Stimulated activated naive CD8-positive, alpha-beta T cell treated with anti-CD3 and anti-CD28 coated beads, Interleukin-15, Interleukin-2, amounts not matched to agents 100 U/mL and 50 U/mL, for 24 hours (primary cell): ENCODE measurements around the gene GNA12.
"Not testable (repeated sequence)": the region's sequence is repeated elsewhere in the genome, so short reads cannot be mapped to it uniquely, and the experiment has no call there.

Experiments
- ATAC-seq: fragments of 150-1000 bp; cut with Tn5 transposase; one replicate; pipeline ENCODE4 v1.10.0; 2021
- DNase-seq: peaks from one replicate; pipeline ENCODE4 v3.0.0; 2021

GNA12 gene

GRCh38 chr7:2726316-2727018, 117.6 kb downstream of the GNA12 start:
- DNase-seq (no peak), ATAC-seq (no peak)

GRCh38 chr7:2725178-2726105, 118.7 kb downstream of the GNA12 start:
- no peak for ATAC-seq

GRCh38 chr7:2724453-2725177, 119.5 kb downstream of the GNA12 start:
- no peak for DNase-seq
- no peak for ATAC-seq

More at GRCh38 chr7:2725178-2726105, 118.7 kb downstream of the GNA12 start:
- no peak for DNase-seq

DNA sequence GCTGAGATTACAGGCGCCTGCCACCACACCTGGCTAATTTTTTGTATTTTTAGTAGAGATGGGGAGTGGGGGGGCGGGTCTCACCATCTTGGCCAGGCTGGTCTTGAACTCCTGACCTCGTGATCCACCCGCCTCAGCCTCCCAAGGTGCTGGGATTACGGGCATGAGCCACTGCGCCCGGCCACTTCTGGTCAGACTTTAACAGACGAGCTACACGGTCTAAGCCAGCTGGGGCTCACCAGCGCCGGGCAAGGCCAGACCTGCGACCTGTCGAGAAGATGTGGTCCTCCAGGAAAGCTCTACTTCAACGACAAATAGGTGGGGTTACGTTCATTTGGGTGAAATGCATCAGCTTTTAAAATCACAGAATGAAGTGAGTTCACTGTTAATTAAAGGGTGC, 120.1 kb downstream of the GNA12 start:
- DNase-seq, ATAC-seq: not testable (repeated sequence)

- ATAC-seq (no peak), DNase-seq (no peak)
Observed at GRCh38 chr7:2723138-2723850, 120.8 kb downstream of the GNA12 start.

DNA sequence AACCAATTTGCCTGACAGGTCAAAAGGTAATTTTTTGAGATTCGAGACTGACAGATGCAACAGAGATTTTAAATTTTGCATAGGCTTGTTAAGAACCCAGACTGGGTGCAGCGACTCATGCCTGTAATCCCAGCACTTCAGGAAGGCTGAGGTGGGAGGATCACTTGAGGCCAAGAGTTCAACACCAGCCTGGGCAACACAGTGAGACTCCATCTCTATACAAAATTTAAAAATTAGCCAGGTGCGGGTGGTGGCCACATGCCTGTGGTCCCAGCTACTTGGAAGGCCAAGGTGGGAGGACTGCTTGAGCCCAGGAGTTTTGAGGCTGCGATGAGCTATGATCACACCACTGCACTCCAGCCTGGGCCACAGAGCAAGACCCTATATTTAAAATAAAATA, 121.5 kb downstream of the GNA12 start:
- no peak for DNase-seq
- no peak for ATAC-seq

DNA sequence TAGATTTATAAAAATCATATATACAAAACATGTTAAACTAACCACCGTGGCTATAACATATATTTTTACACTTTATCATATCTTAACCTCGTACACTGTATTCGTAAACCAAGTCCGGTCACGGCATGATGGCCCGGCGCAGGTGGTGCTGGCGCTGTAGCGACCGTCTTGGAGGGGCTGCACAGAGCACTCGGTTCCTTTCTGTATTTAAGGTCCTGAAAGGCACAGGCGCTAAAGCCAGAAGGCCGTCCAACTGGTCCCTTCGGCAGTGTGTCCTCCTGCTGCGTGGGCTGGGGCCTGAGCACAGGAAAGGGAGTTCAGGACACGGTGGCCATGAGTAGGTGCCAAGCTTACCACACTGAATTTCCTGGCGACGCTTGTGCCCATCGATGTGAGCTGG, 122.3 kb downstream of the GNA12 start:
- ATAC-seq, result no peak
- no peak for DNase-seq

DNA sequence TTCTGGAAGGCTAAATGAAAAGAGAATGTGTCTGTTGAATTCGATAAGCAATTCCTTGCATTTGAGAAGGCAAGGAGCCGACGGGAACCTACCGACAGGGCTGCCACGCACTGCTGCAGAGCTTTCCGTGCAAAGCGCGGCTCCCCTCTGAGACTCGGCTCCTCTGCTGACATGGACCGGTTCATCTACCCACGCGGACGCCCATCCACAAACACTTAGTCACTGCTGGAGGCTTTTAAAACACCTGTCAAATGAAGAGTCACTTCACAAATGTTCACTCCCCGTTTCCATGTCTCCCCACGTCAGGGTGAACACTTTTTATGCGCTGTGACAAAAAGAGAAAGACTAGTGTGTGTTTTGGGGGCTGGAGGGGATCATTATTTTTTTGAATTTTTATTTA, 124.1 kb downstream of the GNA12 start:
- no peak for ATAC-seq
- no peak for DNase-seq

- DNase-seq (peak; percentile 83), ATAC-seq (peak; percentile 26)
Observed at GRCh38 chr7:2719007-2719406, 125.1 kb downstream of the GNA12 start.

DNA sequence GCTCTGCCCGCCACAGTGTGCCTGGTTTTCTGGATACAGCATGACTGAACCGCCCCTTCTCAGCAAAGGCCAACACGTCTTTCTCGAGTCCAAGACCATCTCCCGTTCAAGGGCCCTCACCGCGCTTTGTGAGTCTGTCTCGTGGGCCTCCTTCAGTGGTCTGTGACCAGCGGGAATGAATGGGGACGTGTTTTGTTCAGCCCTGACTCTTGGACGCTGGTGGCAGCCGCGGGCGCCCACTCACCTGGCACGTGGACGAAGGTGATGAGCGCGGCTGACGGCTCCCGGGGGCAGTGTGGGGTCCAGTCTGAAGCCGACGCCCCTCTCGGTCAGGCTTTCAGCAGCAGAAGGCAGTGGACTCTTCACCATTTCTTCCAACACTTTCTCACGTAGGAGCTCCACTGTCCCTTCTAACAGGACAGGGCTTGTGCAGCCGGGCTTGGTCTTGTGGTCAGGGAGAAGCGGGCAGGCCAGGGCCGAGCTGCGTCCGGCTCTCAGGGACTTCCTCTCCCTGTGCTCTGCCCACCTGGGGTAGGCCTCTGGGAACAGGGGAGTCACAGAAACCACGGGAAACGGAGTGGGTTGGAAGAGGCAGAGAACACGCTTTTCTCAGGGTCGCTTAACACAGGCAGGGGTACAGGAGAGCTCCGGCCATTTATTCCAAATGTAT, 125.7 kb downstream of the GNA12 start:
- no peak for ATAC-seq
- DNase-seq, result no peak

DNA sequence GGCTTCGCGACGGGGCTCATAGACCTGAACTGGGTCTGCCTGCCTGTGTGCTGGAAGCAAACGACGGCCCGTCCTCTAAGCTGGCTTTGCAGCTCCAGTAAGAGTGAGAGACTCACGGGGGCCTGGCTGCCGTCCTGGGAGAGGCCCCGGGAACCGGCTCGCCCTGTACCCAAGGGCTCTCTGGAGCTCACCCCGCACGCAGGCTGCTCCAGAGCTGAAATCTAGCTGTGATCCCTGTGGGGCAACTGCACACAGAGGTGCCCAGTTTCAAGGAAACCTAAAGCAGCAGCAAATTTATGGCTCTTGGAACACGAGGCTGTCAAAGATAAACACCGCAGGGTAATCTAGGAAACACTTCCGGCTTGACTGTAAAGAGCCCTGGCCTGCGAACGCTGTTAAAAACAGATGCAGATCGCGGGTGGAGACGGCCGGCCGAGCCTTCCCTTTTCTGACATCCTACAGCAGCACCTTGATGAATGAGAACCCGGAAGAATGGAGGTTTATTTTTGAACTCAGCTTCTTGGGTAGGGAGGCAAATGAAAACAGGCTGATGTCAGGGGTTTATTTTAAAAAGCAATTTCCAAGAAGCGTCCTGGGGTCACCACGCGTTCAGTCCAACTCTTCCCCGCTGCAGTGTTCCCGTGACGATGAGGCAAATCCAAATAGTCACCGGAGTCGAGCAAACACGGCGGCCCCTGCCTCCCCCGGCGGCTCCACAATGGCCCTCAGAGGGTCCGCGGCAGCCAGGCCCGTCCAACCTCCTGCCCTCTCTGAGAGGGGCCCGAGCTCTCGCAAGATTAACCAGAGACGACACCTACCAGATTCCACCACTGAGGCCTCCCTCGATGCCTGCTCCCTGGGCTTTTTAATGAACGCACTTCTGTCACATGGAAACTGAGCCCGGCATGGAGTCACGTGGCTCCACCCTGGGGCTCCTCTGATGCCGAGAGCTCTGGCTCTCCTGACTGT, 126.5 kb downstream of the GNA12 start:
- no peak for DNase-seq
- ATAC-seq, result no peak

GRCh38 chr7:2716906-2717292, 127.2 kb downstream of the GNA12 start:
- DNase-seq, result no peak
- ATAC-seq, result no peak

- no peak for ATAC-seq
Observed at GRCh38 chr7:2716488-2716887, 127.6 kb downstream of the GNA12 start.

GRCh38 chr7:2715341-2716231, 128.5 kb downstream of the GNA12 start:
- DNase-seq (peak; percentile 60), ATAC-seq (peak; percentile 75)

More at GRCh38 chr7:2716488-2716887, 127.6 kb downstream of the GNA12 start:
- no peak for DNase-seq

DNA sequence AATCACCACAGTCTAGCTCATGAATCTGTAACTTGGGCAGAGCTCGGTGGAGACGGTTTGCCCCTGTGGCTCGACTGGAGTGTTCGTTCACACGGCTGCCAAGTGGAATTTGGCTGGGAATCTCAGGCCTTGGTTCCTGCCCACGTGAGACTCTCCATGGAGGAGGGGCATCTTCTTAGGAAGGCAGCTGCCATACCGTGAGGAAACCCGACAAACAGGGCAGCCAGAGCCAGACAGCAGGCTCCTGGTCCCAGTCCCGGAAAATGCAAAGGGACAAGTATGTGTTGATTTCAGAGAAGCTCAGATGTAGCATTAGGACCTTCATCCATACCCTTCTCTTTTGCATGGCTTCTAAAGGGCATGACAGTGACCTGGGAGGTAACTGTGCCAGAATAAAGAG, 129.5 kb downstream of the GNA12 start:
- ATAC-seq (no peak), DNase-seq (no peak)

DNA sequence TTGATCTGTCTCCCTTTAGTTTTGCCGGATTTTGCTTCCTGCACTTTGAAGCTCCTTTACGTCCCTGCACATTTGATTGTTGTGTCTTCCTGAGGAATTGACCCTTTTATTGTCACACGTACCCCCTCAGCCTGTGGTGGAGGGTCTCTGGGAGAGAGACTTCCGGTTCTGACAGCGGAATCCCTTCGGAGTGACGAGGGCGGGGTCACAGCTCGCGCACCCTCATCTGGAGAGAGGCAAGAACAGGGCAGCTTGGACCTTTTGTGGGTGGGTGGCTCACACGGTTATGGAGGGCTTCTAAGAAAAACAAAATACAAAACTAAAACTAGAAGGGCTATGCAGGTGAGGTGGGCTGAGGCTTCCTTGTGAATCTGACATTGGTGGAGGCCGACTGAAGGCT, 130.1 kb downstream of the GNA12 start:
- ATAC-seq, result no peak

DNA sequence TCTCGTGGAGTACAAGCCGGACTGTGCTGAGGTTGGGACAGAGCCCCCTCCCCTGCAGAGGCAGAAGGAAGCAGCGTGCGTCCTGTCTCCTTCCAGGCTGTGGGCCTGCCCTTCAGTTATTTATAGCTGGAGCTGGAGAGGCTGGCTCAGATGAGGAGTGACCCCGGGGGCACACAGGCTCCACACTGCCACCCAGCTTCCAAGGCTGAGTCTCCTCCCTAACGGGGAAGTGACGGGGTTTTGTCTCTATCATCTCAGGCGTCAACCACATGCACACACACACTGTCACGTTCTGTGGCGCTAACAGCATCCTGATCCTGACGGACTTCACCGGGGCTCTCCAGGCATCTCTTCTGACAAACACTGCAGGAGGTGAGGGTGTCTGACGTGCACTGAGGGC, 130.7 kb downstream of the GNA12 start:
- no peak for ATAC-seq
- DNase-seq, result no peak

More for the DNA sequence above, 130.1 kb downstream of the GNA12 start:
- DNase-seq, result no peak

- ATAC-seq (no peak), DNase-seq (no peak)
Observed at GRCh38 chr7:2711895-2712675, 132.0 kb downstream of the GNA12 start.
